SK-N-SH (cell line): ENCODE data around the gene EHD3. TPM values are rescaled to one million over a fixed set of nuclear protein-coding genes. Genes with fewer than 3 reads are reported as not detected.

ENCODE experiments used
- CTCF ChIA-PET: fragments of 300-600, 350-600 bp; formaldehyde crosslinking; extraction: SDS; loops from one replicate; lab custom pipeline; 2021; lab: Yijun Ruan, JAX
- POLR2A ChIA-PET: fragments of 350-600 bp; sonication (Branson Sonifier 250); formaldehyde crosslinking; extraction: SDS; loops from one replicate; lab custom pipeline; 2020; ENCODE audit warnings: antibody characterized with exemption, inconsistent platforms; lab: Yijun Ruan, JAX
- DNase-seq: peaks from one replicate; pipeline ENCODE4 v3.0.0; 2012
- H2AFZ ChIP-seq: fragments of 200-600 bp; sonication (generic); 2 replicates; pipeline ENCODE4 v1.8.1; 2016; ENCODE audit warnings: antibody characterized with exemption, mild to moderate bottlenecking, low read depth
- H3F3A ChIP-seq: fragments of 200-600 bp; sonication (generic); replicated peaks from 2 replicates; pipeline ENCODE3; 2016; ENCODE audit warnings: antibody characterized with exemption, mild to moderate bottlenecking; ENCODE audit not compliant: insufficient read depth
- H3K27ac ChIP-seq, 2 experiments: fragments of 200-500 bp in 1 of 2; fragments of 200-600 bp in 1 of 2; sonication (Bioruptor generic) in 1 of 2; sonication (generic), shearing (Covaris generic) in 1 of 2; 2 replicates each; pipeline versions ENCODE4 v1.5.1 to v1.6.1; 2014 to 2016; ENCODE audit warnings: low read depth in 2 of 2, inconsistent platforms in 1 of 2, low read length in 1 of 2, mild to moderate bottlenecking in 1 of 2, mixed read lengths in 1 of 2
- H3K27me3 ChIP-seq: fragments of 200-600 bp; sonication (generic), shearing (Covaris generic); 2 replicates; pipeline ENCODE4 v1.6.1; 2016; ENCODE audit warnings: mixed run types; ENCODE audit not compliant: insufficient read depth
- H3K36me3 ChIP-seq, 2 experiments: fragments of 200-500 bp in 1 of 2; fragments of 200-600 bp in 1 of 2; sonication (Bioruptor generic) in 1 of 2; sonication (generic) in 1 of 2; replicated peaks in 1 of 2; 2 replicates each; pipeline versions ENCODE3 to v1.5.1; 2014 to 2016; ENCODE audit warnings: low read length in 1 of 2, mild to moderate bottlenecking in 1 of 2; ENCODE audit not compliant: insufficient read depth in 2 of 2, control insufficient read depth in 1 of 2
- H3K4me1 ChIP-seq, 2 experiments: fragments of 200-500 bp in 1 of 2; fragments of 200-600 bp in 1 of 2; sonication (Bioruptor generic) in 1 of 2; sonication (generic), shearing (Covaris generic) in 1 of 2; 2 replicates each; pipeline versions ENCODE4 v1.5.1 to v1.6.1; 2014 to 2016; ENCODE audit warnings: low read depth in 1 of 2, low read length in 1 of 2, mixed run types in 1 of 2; ENCODE audit not compliant: insufficient read depth in 2 of 2, control insufficient read depth in 1 of 2
- H3K4me2 ChIP-seq: fragments of 200-600 bp; sonication (generic), shearing (Covaris generic); 2 replicates; pipeline ENCODE4 v1.6.1; 2017; ENCODE audit warnings: mixed run types
- H3K4me3 ChIP-seq, 2 experiments: fragments of 200-500 bp in 1 of 2; fragments of 200-600 bp in 1 of 2; sonication (Bioruptor generic) in 1 of 2; sonication (generic), shearing (Covaris generic) in 1 of 2; 2 replicates each; pipeline versions ENCODE4 v1.5.1 to v1.8.1; 2014 to 2016; ENCODE audit warnings: low read depth in 2 of 2, inconsistent platforms in 1 of 2, low read length in 1 of 2, mild to moderate bottlenecking in 1 of 2, mixed read lengths in 1 of 2, moderate library complexity in 1 of 2
- H3K79me2 ChIP-seq: fragments of 200-600 bp; sonication (generic); 2 replicates; pipeline ENCODE4 v1.8.1; 2017; ENCODE audit warnings: mild to moderate bottlenecking; ENCODE audit not compliant: insufficient read depth
- H3K9ac ChIP-seq: fragments of 200-600 bp; sonication (generic); 2 replicates; pipeline ENCODE4 v1.6.1; 2017; ENCODE audit warnings: mixed run types
- H3K9me2 ChIP-seq: fragments of 200-600 bp; sonication (generic); 2 replicates; pipeline ENCODE4 v1.6.1; 2017; ENCODE audit warnings: mixed run types
- H3K9me3 ChIP-seq: fragments of 200-600 bp; sonication (generic); 2 replicates; pipeline ENCODE4 v1.6.1; 2017; ENCODE audit warnings: mixed run types, mild to moderate bottlenecking, moderate library complexity
- H4K20me1 ChIP-seq: fragments of 200-600 bp; sonication (generic); 2 replicates; pipeline ENCODE4 v1.6.1; 2017; ENCODE audit warnings: mild to moderate bottlenecking, mixed run types; ENCODE audit not compliant: insufficient read depth
- EZH2phosphoT487 ChIP-seq: fragments of 200-600 bp; sonication (generic); IDR thresholded peaks from 2 replicates; pipeline ENCODE4 v1.6.1; 2017; ENCODE audit warnings: low read depth, mixed run types, mild to moderate bottlenecking, antibody characterized with exemption, moderate library complexity, borderline replicate concordance
- FOSL2 ChIP-seq: IDR thresholded peaks from 2 replicates; pipeline ENCODE4 v1.4.0; 2012; ENCODE audit warnings: low read depth, mild to moderate bottlenecking, moderate library complexity, borderline replicate concordance
- FOXJ3 ChIP-seq: sonication (generic); formaldehyde crosslinking; IDR thresholded peaks from 2 replicates; pipeline ENCODE4 v1.5.1; 2020; ENCODE audit warnings: mild to moderate bottlenecking, missing genetic modification reagents
- FOXM1 ChIP-seq: IDR thresholded peaks from 2 replicates; pipeline ENCODE4 v1.4.0; 2012; ENCODE audit warnings: low read depth, mild to moderate bottlenecking
- GABPA ChIP-seq: IDR thresholded peaks from 2 replicates; pipeline ENCODE4 v1.4.0; 2012; ENCODE audit warnings: low read depth, mild to moderate bottlenecking
- GATA2 ChIP-seq: sonication (generic); formaldehyde crosslinking; IDR thresholded peaks from 2 replicates; pipeline ENCODE4 v1.5.0; 2020; ENCODE audit warnings: mild to moderate bottlenecking, missing genetic modification reagents
- JUND ChIP-seq: IDR thresholded peaks from 2 replicates; pipeline ENCODE4 v1.4.0; 2012
- NFIC ChIP-seq: IDR thresholded peaks from 2 replicates; pipeline ENCODE4 v1.4.0; 2012; ENCODE audit warnings: borderline replicate concordance
- NRF1 ChIP-seq: IDR thresholded peaks from 2 replicates; pipeline ENCODE4 v1.6.1; 2012; ENCODE audit warnings: low read depth, mild to moderate bottlenecking, low read length
- POLR2AphosphoS5 ChIP-seq: IDR thresholded peaks from 2 replicates; pipeline ENCODE4 v1.6.1; 2012; ENCODE audit warnings: low read depth, low read length
- RAD21 ChIP-seq: IDR thresholded peaks from 2 replicates; pipeline ENCODE4 v1.6.1; 2012; ENCODE audit warnings: mild to moderate bottlenecking, low read length
- SIN3A ChIP-seq: IDR thresholded peaks from 2 replicates; pipeline ENCODE4 v1.6.1; 2012; ENCODE audit warnings: low read depth, mild to moderate bottlenecking, low read length, moderate library complexity, borderline replicate concordance
- TCF12 ChIP-seq: IDR thresholded peaks from 2 replicates; pipeline ENCODE4 v1.4.0; 2012
- TEAD4 ChIP-seq: IDR thresholded peaks from 2 replicates; pipeline ENCODE4 v1.4.0; 2012; ENCODE audit warnings: mild to moderate bottlenecking, borderline replicate concordance; ENCODE audit not compliant: insufficient read depth
- WGBS: methylation state at CpG from one replicate; pipeline ENCODE4 v1.1.6; 2017; ENCODE audit warnings: low lambda C conversion rate; 5-methylcytosine and 5-hydroxymethylcytosine counted together
- polyA plus RNA-seq, 3 experiments: library from polyadenylated mRNA; depleted of rRNA; stranded (reverse); fragments of >200 nt; gene quantifications; 2 replicates each; pipeline ENCODE4 v1.2.3, GENCODE V29; 2012
- TF ChIP-seq, protein P1 (sequence below): IDR thresholded peaks from 2 replicates; pipeline ENCODE4 v1.4.0; 2012; ENCODE audit warnings: low read depth, borderline replicate concordance
- TF ChIP-seq, protein P2 (sequence below): fragments of 150-350 bp; IDR thresholded peaks from 2 replicates; pipeline ENCODE4 v1.6.1; 2017; ENCODE audit warnings: antibody characterized with exemption, low read length, low read depth, borderline replicate concordance
- TF ChIP-seq, protein P3 (sequence below): IDR thresholded peaks from 2 replicates; pipeline ENCODE4; 2012
- TF ChIP-seq, protein P4 (sequence below): IDR thresholded peaks from 2 replicates; pipeline ENCODE4 v1.4.0; 2012; ENCODE audit warnings: low read depth, borderline replicate concordance
- TF ChIP-seq, protein P5 (sequence below): IDR thresholded peaks from 2 replicates; pipeline ENCODE4 v1.4.0; 2012; ENCODE audit warnings: low read depth

The EHD3 gene
- polyA plus RNA-seq, 1 of the 3 experiments (the other 2 are of a cell fraction) = 45.4 TPM

DNA sequence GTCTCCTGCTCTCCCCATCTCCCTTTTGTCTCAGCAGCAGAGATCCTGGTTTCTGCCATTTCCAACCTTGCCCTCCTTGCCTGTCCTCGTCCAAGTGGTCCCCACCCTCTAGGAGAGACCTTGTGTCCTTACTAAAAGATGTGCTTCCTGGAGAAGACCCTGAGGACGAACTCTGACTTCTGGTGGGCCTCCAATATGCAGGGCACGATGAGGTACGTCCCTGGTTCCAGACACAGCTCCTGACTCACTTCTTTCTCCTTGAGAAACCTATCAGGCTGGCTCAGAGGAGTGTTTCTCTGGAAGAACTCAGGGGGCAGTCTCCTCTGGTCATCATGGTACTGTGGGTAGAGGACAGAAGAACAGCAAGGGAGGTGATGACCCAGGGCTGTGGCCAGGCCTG is 44.8 kb upstream of the EHD3 start:
- POLR2A ChIA-PET = no interaction called here
- TF ChIP-seq TCF12 (no peak), GABPA (no peak), NRF1 (no peak)
- TF ChIP-seq, protein P1, sequence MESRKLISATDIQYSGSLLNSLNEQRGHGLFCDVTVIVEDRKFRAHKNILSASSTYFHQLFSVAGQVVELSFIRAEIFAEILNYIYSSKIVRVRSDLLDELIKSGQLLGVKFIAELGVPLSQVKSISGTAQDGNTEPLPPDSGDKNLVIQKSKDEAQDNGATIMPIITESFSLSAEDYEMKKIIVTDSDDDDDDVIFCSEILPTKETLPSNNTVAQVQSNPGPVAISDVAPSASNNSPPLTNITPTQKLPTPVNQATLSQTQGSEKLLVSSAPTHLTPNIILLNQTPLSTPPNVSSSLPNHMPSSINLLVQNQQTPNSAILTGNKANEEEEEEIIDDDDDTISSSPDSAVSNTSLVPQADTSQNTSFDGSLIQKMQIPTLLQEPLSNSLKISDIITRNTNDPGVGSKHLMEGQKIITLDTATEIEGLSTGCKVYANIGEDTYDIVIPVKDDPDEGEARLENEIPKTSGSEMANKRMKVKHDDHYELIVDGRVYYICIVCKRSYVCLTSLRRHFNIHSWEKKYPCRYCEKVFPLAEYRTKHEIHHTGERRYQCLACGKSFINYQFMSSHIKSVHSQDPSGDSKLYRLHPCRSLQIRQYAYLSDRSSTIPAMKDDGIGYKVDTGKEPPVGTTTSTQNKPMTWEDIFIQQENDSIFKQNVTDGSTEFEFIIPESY = no peak

DNA sequence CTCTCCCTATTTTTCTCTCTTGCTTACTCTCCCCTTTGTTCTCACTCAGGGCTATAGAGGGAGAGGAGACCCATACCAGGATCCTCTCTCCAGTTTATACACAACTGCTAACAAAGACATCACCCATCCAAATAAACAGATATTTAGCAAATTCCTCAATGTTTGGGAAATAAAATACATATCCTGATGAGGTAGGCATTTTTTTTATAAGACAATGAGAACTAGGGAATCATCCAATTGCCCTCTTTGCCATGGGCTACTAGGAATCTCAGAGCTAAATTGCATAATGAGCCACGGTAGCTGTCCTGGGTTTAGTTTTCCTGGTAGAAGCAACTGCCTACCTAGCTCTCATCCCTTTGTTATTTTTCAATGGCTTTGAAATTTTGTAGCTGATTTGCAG is 43.8 kb upstream of the EHD3 start:
- Histone ChIP-seq H3K27me3 (no peaks in the 10 kb centered on the region), H3K9me2 (no peaks in the 10 kb centered on the region), H3K9ac (no peak overlapping the region), H3K4me2 (no peak overlapping the region), H3K9me3 (no peaks in the 10 kb centered on the region), H3K36me3 (no peaks in the 10 kb centered on the region), H2AFZ (no peak overlapping the region), H3F3A (no peaks in the 10 kb centered on the region), H3K4me3 (no peak overlapping the region), H3K27ac (no peak overlapping the region), H3K4me1 (no peaks in the 10 kb centered on the region; a peak in 1 of 4 replicates), H3K79me2 (no peaks in the 10 kb centered on the region), H4K20me1 (no peaks in the 10 kb centered on the region)
- POLR2A ChIA-PET = no interaction called here
- CTCF ChIA-PET = interaction anchor here (1.1 to 2.9 kb wide), 4 partner anchors 20 to 478 kb away, joined by 3 to 9 read pairs (median 6); no protein-coding TSS in a partner anchor
- TF ChIP-seq EZH2phosphoT487 (no peak), SIN3A (no peak), TEAD4 (no peak), FOXJ3 (no peak), POLR2AphosphoS5 (no peak), JUND (no peak), NFIC (no peak), RAD21 (no peak), NRF1 (no peak), FOXM1 (no peak), GATA2 (no peak), FOSL2 (no peak)
- TF ChIP-seq, protein P2, sequence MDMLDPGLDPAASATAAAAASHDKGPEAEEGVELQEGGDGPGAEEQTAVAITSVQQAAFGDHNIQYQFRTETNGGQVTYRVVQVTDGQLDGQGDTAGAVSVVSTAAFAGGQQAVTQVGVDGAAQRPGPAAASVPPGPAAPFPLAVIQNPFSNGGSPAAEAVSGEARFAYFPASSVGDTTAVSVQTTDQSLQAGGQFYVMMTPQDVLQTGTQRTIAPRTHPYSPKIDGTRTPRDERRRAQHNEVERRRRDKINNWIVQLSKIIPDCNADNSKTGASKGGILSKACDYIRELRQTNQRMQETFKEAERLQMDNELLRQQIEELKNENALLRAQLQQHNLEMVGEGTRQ = no peak
- TF ChIP-seq, protein P3, sequence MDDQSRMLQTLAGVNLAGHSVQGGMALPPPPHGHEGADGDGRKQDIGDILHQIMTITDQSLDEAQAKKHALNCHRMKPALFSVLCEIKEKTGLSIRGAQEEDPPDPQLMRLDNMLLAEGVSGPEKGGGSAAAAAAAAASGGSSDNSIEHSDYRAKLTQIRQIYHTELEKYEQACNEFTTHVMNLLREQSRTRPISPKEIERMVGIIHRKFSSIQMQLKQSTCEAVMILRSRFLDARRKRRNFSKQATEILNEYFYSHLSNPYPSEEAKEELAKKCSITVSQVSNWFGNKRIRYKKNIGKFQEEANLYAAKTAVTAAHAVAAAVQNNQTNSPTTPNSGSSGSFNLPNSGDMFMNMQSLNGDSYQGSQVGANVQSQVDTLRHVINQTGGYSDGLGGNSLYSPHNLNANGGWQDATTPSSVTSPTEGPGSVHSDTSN = no peak
- TF ChIP-seq, protein P1 = no peak
- TF ChIP-seq, protein P4, sequence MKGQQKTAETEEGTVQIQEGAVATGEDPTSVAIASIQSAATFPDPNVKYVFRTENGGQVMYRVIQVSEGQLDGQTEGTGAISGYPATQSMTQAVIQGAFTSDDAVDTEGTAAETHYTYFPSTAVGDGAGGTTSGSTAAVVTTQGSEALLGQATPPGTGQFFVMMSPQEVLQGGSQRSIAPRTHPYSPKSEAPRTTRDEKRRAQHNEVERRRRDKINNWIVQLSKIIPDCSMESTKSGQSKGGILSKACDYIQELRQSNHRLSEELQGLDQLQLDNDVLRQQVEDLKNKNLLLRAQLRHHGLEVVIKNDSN = no peak
- TF ChIP-seq, protein P5, sequence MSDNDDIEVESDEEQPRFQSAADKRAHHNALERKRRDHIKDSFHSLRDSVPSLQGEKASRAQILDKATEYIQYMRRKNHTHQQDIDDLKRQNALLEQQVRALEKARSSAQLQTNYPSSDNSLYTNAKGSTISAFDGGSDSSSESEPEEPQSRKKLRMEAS = no peak
- 20% methylated on average over 1 of the region's 1 CpG for WGBS
- DNase-seq = no peak

More for the DNA sequence above, 44.8 kb upstream of the EHD3 start:
- Histone ChIP-seq H3K4me3 (no peak overlapping the region), H3F3A (no peaks in the 10 kb centered on the region), H3K27ac (no peak overlapping the region), H3K9me2 (no peaks in the 10 kb centered on the region), H3K4me2 (no peak overlapping the region), H3K27me3 (no peaks in the 10 kb centered on the region), H3K9ac (no peak overlapping the region), H3K79me2 (no peaks in the 10 kb centered on the region), H3K36me3 (no peaks in the 10 kb centered on the region), H2AFZ (no peak overlapping the region), H3K4me1 (no peaks in the 10 kb centered on the region; a peak in 1 of 4 replicates), H3K9me3 (no peaks in the 10 kb centered on the region), H4K20me1 (no peaks in the 10 kb centered on the region)
- no peak for DNase-seq
- WGBS = 24% methylated on average over 4 of the region's 4 CpGs
- CTCF ChIA-PET = interaction anchor here (1.2 to 2.9 kb wide), 3 partner anchors 19 to 1024 kb away, joined by 3 to 9 read pairs (median 3); no protein-coding TSS in a partner anchor
